Type B pancreatic cell (in vitro differentiated cells): ENCODE results near the gene SIGLEC7. TPM values are rescaled to one million over a fixed set of nuclear protein-coding genes. Genes with fewer than 3 reads are reported as not detected.

Experiments used
- DNase-seq: peaks from one replicate; pipeline ENCODE4 v3.0.0; 2021; ENCODE audit warnings: mixed read lengths; ENCODE audit not compliant: unreplicated experiment; ENCODE audit errors: extremely low spot score
- H3K27ac Mint-ChIP-seq: 2 replicates; pipeline ENCODE4 v1.8.0; 2021; ENCODE audit warnings: mild to moderate bottlenecking, mixed read lengths
- H3K27me3 Mint-ChIP-seq: 2 replicates; pipeline ENCODE4 v1.8.0; 2021; ENCODE audit warnings: mixed read lengths
- H3K36me3 Mint-ChIP-seq: 2 replicates; pipeline ENCODE4 v1.8.0; 2021; ENCODE audit warnings: mixed read lengths
- H3K4me1 Mint-ChIP-seq: one replicate; pipeline ENCODE4 v1.8.0; 2021; ENCODE audit warnings: mixed read lengths; ENCODE audit not compliant: unreplicated experiment
- H3K4me3 Mint-ChIP-seq: 2 replicates; pipeline ENCODE4 v1.8.0; 2021; ENCODE audit warnings: mild to moderate bottlenecking, mixed read lengths
- H3K9me3 Mint-ChIP-seq: 2 replicates; pipeline ENCODE4 v1.8.0; 2021; ENCODE audit warnings: mixed read lengths
- CTCF ChIP-seq: fragments of 200-600 bp; sonication (generic); conservative IDR thresholded peaks from 2 replicates; pipeline ENCODE4 v1.5.0; 2021; ENCODE audit warnings: antibody characterized with exemption, mild to moderate bottlenecking
- total RNA-seq: library from RNA; stranded (reverse); gene quantifications from 2 replicates; pipeline ENCODE4 v1.2.1, GENCODE V29; 2021; ENCODE audit warnings: low replicate concordance

SIGLEC7 gene
- total RNA-seq, 1 donor from 2014 or later, result not detected

GRCh38 chr19:51185069-51185867 lies 43.2 kb downstream of the SIGLEC7 start:
- Mint-ChIP-seq H3K36me3 (no peaks in the 10 kb centered on the region), H3K4me1 (no peaks in the 10 kb centered on the region), H3K27me3 (peaks cover 15% of the 10 kb centered on the region), H3K4me3 (no peak overlapping the region), H3K9me3 (no peaks in the 10 kb centered on the region), H3K27ac (no peak overlapping the region)
- no peak for DNase-seq
- TF ChIP-seq CTCF, result no peak

DNA sequence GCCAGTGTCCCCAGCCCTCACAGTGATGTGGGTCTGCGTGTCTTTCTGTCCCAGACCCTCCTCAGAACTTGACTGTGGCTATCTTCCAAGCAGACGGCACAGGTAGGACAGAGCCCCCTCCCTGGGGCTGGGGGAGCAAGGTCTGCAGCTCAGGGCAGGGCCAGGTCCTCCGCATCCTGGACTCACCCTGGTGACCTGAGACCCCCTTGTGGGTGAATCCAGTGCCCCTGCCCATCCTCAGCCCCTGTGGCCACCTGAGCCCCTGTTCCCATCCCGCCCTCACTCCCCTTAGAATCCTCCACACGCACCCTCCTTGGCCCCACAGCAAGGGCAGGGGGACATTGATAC lies 43.7 kb downstream of the SIGLEC7 start:
- H3K36me3 Mint-ChIP-seq, result no peaks in the 10 kb centered on the region
- no peaks in the 10 kb centered on the region for H3K4me1 Mint-ChIP-seq

GRCh38 chr19:51186323-51186722 lies 44.2 kb downstream of the SIGLEC7 start:
- TF ChIP-seq CTCF, result no peak
- no peaks in the 10 kb centered on the region for H3K4me1 Mint-ChIP-seq
- H3K4me3 Mint-ChIP-seq, result no peak overlapping the region
- no peak overlapping the region for H3K27ac Mint-ChIP-seq
- H3K9me3 Mint-ChIP-seq, result no peaks in the 10 kb centered on the region
- H3K36me3 Mint-ChIP-seq, result no peaks in the 10 kb centered on the region
- DNase-seq, result no peak
- H3K27me3 Mint-ChIP-seq, result peaks cover 12% of the 10 kb centered on the region

More for the DNA sequence above, 43.7 kb downstream of the SIGLEC7 start:
- H3K9me3 Mint-ChIP-seq, result no peaks in the 10 kb centered on the region
- no peak for DNase-seq
- no peak overlapping the region for H3K27ac Mint-ChIP-seq
- peaks cover 12% of the 10 kb centered on the region for H3K27me3 Mint-ChIP-seq
- no peak overlapping the region for H3K4me3 Mint-ChIP-seq
- no peak for TF ChIP-seq CTCF

DNA sequence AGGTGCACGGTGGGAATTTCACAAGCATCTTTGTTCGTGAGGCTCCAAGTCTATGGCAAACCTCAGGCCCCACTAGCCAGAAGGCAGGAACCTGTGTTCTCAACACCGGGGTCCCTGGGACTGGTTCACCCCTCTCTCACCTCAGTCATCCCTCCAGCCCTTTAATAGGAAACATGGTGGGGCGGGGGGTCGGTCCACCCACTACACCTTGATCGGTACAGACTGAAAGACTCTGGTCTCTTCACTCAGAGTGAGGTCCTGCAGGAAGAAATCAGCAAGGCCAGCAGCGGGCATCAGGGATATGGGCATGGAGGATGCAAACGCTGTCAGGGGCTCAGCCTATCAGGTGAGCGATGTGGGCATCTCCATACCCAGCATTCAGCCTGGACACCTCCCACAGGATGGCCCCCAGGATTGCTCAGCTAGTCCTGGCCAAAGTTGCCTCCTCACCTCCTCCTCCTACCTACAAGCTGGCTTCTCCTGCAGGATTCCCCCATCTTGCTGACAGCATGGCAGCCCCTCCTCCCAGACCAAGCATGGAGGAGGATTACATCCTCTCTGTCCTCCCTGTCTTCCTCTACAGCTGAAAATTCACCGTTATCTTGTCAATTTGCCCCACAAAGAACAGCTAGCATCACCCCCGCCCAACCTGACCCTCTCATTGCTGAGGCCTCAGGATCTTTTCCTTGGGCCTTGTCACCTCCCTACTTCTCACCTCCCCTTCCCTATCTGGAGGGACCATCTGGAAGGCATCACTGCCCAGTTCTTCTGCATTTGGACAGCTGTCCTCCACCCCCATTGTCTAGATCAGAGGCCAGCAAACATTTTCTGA lies 45.5 kb downstream of the SIGLEC7 start:
- no peak for DNase-seq
- H3K27ac Mint-ChIP-seq, result no peak overlapping the region
- H3K9me3 Mint-ChIP-seq, result no peaks in the 10 kb centered on the region
- no peaks in the 10 kb centered on the region for H3K4me1 Mint-ChIP-seq
- peaks cover 18% of the 10 kb centered on the region for H3K27me3 Mint-ChIP-seq
- TF ChIP-seq CTCF, result no peak
- H3K4me3 Mint-ChIP-seq, result no peak overlapping the region
- no peaks in the 10 kb centered on the region for H3K36me3 Mint-ChIP-seq

DNA sequence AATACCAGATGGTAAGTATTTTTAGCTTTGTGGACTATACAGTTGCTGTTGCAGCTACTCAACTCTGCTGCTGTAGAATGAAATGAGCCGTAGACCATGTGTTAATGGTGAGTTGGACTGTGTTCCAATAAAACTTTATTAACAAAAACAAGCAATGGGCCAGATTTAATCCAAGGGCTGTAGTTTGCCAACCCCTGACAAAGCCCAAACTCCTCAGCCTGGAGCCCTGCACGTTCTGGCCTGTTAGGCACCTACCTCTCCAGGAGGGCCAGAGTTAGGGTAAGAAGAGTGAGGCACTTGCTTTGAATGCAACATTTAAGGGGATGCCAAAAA lies 46.1 kb downstream of the SIGLEC7 start:
- Mint-ChIP-seq H3K27ac (no peak overlapping the region), H3K4me3 (no peak overlapping the region), H3K9me3 (no peaks in the 10 kb centered on the region), H3K36me3 (no peaks in the 10 kb centered on the region), H3K4me1 (no peaks in the 10 kb centered on the region), H3K27me3 (peaks cover 18% of the 10 kb centered on the region)
- DNase-seq, result no peak
- TF ChIP-seq CTCF, result no peak
